HG02763 (cell line): Measurements from ENCODE around the gene CCDC12.

Experiments
- ATAC-seq: cut with Tn5 transposase; IDR thresholded peaks from one replicate; pipeline ENCODE4 v1.9.1; 2021; ENCODE audit warnings: mild to moderate bottlenecking, moderate library complexity; ENCODE audit not compliant: unreplicated experiment

Gene CCDC12

DNA sequence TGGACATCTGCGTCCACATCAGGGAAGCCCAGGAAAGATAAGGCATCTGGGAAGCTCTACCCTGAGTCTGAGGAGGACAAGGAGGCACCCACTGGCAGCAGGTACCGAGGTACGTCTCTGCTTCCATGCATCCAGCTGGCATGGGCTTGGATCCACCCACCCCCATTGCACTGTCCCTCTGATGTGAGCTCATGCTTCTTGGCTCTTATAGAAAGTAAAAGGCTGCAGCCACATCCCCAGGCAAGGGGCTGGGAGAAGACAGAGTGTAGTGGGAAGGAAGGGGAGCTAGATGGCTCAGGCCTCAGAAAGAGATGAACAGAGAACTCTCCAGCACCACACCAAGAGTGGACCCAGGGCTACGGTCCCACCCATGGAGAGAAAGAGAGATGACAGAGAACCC is 80.8 kb downstream of the CCDC12 start:
- no peak for ATAC-seq

GRCh38 chr3:46895204-46895660 is 81.3 kb downstream of the CCDC12 start:
- ATAC-seq = no peak

GRCh38 chr3:46894256-46894655 is 82.3 kb downstream of the CCDC12 start:
- no peak for ATAC-seq

DNA sequence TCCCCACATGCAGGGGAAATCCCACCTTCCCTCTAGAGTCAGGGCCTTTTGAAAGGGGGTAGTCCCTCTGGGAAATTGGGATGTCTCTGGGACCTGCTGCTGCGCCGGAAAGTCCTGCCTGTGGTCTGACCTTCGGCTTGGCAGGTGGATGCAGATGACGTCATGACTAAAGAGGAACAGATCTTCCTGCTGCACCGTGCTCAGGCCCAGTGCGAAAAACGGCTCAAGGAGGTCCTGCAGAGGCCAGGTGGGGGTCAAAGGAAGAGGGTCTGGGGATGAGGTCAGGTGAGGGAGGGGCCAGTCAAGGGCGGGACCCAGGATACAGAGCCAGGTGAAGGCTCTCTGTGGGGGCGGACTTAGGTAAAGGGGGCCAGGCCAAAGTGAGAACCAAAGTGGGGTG is 82.8 kb downstream of the CCDC12 start:
- ATAC-seq = no peak

DNA sequence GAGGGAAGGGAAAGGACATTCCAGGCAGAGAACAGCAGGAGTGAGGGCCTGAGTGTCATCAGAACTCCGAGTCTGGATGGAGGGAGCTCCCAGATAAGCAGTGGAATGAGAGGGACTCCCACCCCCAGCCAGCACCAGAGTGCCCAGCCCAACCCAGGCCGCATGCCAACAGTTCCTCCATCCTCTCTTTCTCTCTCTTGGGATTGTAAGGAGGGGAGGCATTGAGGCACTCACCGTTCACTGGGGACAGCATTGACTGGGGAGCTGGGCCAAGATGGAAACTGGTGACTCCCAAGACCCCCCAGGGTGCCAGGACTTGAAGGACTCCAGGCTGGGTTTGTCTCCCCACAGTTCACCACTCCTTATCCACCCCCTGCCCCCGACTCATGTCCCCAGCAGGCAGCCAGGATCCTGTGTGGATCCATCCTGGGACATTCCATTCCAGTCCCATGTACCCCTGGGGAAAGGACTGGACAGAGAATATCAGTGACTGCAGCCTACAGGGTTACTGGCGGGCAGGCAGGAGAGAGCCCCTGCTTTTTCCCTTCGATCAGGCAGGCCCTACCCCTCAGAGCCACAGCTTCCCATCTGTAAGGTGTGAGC is 83.3 kb downstream of the CCDC12 start:
- no peak for ATAC-seq

- ATAC-seq = no peak
Measured at GRCh38 chr3:46892285-46893145, 84.0 kb downstream of the CCDC12 start.

- no peak for ATAC-seq
Measured at GRCh38 chr3:46891132-46891531, 85.4 kb downstream of the CCDC12 start.

DNA sequence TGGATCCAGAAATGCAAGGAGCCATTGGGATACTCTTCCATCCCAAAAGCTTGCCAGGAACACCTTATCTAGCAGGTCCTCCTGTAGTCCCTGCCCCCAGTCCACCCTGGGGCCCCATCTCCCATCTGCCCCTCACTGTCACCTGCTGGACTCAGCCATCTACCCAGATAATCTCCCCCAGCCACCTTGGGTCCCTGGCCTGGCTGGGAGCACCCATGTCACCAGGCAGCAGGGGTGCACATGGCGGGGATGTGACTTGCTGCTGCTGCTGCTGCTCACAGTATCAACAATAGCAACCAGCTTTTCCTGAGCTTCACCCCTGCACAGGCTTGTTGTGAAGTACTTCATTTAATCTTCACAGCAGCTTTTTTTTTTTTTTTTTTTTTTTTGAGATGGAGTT is 86.4 kb downstream of the CCDC12 start:
- ATAC-seq = no peak

DNA sequence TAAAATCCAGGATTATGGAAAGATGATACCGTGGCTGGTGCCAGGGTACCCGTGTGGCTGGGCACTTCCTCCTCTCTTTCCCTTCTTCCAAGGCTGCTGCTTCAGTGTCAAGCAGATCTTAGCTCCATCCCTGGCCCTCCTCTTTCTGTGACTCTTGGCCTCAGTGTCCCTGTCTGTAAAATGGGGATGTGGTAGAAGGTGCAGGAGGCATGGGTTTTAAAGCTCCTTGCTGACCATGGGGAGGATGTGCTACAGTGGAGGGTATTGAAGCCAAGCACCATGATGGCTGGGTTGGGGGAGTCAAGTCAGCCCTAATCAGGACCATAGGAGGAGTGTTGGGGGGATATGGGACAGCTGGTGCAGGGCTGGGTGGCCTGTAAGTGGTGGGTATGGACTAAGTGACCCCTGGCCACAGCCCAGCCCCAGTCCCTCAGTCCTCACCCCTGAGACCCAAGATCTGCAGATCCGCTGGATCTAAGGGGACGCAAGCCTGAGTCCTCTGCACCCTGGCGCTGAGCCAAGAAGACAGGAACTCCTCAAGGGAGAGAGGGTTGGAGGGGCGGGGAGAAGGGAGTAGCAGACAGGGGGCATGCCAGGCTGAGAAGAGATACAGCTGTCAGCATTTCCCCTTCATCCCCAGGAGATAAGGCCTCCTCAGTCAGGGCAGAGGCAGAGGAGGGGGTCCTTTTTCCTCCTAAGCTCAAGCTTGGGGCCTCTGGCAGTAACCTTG is 87.0 kb downstream of the CCDC12 start:
- ATAC-seq = no peak

- no peak for ATAC-seq
Measured at GRCh38 chr3:46888705-46889104, 87.8 kb downstream of the CCDC12 start.

GRCh38 chr3:46887980-46888494 is 88.5 kb downstream of the CCDC12 start:
- ATAC-seq = no peak

DNA sequence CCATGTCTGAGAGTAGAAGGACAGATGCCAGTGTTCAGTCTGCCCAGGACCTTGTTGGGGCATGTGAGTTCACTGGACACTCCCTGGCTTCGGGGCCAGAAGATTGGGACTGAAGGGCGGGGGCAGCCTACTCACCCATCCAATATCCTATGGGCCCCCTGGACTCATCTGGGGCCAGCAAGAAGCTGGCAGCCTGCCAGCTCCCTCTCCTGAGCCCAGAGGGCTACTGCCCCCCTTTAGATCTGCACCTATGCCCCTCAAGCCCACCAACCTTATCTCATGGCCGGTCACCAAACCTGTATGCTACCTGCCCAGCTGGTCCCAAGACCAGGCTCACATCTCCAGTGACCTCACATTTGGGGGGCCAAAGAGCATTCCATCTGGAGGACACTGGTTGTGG is 90.9 kb downstream of the CCDC12 start:
- ATAC-seq = no peak

DNA sequence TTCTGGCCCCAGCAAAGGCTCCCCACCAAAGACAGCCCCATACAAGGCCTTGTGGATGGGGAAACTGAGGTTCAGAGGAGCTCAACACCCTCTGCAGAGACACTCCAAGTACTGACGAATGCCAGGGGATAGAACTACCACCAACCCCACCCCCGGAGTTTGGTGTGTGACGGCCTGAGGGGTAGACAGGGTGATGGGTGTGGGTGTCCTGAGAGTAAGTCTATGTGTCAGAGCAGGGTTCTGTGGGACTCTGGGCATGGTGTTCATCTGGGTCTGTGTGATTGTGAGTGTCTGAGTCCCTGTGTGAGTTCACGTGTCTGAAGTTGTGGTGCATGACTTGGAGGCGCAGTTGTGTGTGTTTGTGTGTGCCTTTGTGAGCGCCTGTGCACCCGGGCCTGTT is 91.6 kb downstream of the CCDC12 start:
- no peak for ATAC-seq

GRCh38 chr3:46884427-46884826 is 92.1 kb downstream of the CCDC12 start:
- no peak for ATAC-seq

DNA sequence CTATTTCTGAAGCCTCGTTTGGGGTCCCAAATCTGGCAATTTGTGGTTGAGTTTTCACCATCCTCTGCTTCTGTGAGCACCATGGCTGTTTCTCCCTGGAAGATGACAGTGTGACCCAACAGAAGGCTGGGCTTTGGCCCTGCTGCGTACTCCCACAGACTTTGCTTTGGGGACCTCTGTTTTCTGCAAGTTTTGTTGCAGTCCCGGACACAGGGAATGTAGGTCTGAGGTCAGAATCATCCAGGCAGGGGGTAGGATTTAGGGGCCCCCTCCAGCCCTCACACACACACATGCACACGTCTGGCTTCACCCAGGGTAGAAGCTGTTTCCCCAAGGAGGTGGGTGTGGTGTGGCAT is 92.7 kb downstream of the CCDC12 start:
- ATAC-seq = no peak

GRCh38 chr3:46883054-46883829 is 93.3 kb downstream of the CCDC12 start:
- no peak for ATAC-seq

DNA sequence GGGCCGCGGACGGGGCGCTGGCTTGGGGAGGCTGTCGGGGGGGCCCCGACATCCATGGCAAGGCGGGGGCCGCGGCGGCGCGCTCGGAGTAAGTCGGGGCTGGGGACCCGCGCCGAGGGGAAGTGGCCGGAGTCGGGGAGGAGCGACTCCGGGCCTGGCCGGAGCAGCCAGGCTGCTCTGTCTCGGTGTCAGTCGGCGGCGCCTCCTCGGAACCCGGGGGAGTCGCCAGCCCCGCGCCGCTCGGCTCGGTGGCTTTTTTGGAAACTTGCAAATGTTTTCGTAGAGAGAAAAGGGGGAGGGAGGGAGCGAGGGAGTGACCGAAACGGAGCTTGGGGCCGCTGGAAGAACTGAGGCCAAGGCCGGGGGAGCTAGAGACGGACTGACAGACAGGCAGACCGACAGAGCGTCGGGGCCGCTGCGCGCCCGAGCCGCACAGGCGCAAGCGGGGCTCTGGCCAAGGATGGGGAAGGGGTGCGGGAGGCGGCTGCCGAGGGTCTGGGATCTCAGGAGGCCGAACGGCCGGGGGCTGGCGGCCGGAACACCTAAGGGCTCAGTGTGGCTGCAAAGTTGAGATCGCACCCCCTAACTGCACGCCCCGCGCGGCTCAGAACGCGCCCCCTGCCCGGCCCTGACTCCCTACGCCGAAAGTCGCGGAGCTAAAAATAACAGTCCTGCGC is 94.0 kb downstream of the CCDC12 start:
- ATAC-seq = no peak

DNA sequence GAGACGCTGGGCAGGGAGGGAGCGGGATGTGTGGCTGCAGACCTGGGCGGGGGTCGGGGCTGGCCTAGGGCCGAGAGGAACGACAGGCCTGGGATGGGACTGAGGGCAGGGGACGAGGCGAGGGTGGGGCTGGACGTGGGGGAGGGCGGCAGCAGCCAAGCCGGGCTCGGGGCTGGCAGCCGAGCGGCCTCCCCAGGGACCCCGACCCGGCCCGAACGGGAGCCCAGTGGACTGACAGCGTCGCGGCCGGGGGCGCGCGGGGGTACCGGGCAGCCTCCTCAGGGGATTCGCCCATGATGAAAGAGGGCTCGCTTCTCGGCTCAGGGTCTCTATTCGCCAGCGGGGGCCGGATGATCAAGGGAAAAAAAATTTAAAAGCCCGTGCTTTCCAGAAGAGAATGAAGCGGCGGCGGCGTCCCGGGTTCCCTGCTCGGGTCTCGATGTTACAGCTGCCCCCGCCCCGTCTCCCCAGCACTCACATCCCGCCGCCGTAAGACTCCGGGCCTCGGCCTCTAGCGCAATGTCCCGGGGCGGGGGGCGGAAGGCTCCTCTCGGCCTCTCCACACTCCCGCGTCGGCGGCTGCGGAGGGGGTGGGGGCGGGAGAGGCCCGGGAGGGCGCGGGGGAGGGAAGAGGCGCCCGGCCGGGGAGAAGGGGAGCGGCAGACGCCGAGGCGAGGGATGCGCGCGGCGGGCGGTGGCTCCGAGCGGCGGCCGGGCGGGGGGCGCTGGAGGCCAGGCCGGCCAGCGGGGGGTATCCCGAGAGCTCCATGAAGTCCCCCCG is 94.8 kb downstream of the CCDC12 start:
- ATAC-seq = no peak

DNA sequence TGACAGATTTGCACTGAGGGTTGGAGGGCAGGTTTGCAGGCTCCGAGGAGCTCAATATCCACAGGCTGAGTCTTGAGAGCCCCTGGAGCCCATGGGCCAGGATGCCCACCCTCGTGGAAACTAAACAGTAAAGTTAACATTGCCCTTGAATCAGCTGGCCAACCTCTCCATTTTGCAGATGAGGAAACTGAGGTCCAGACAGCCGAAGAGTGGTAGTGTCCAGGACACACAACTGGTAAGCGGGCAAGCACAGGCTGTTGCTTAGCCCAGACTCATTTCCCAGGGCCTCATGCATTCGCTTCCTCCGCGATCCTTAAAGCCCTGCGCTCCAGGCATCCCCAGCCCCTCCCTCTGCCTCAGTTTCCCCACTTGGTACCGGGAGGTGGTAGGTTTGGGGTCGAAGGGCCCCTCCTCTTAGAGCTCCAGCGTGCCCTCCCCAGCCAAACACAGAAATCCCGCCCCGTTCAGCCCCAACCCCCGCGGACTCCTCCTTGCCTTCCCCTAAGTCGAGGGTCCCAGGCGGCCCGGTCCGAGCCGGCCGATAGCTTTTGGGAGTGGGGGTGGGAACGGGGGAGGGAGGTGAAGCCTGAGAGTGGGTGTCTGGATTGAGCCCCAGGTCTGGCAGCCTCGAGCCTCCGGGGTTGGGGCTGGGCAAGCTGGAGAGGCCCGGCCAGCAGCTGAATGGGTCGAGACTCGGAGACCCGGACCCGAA is 95.5 kb downstream of the CCDC12 start:
- ATAC-seq = no peak
